ENCODE results near the gene EIF4H. TPM values are rescaled to one million over a fixed set of nuclear protein-coding genes. Genes with fewer than 3 reads are reported as not detected.

EIF4H gene
- polyA plus RNA-seq, 2 of the 4 experiments (the other 2 are of a cell fraction) = 361 to 364 TPM

DNA sequence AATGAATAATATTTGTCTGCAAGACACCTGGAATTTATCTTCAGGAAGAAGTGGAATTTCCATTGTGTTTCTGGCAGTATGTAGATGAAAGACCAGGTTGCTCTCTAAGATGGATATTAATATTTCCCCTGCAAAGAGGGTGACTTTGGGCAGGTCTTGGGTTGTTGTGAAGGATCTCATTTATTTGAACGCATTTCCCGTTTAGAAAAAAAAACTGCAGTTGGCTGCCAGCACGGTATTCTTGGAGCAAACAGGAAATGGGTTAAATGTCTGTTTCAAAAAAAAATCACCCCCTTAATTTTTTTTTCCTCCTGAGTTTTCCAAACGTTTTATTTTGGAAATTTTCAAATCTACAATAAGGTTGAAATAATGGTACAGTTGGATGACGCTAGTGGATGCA is 11.5 kb downstream of the EIF4H start:
- DNase-seq (ENCODE audit: low read depth in 1 of 2, low spot score in 1 of 2) = no peak
- H3K27ac ChIP-seq = no peak overlapping the region
- H3K9me3 ChIP-seq = no peaks in the 10 kb centered on the region
- ChIA-PET CTCF (interaction anchor here (1.3 to 1.6 kb wide), 2 partner anchors 17 to 22 kb away, joined by 4 to 7 read pairs; no protein-coding TSS in a partner anchor), POLR2A (no interaction called here)
- no peak for ATAC-seq
- H3K4me2 ChIP-seq = no peak overlapping the region
- peaks cover 28% of the 10 kb centered on the region for H3K4me1 ChIP-seq
- TF ChIP-seq ZSCAN20 (CRISPR knock-in tag; IDR thresholded peaks at IDR 0.05) (no peak), POLR2AphosphoS2 (conservative IDR thresholded peaks at IDR 0.05; ENCODE audit: low read length) (no peak), MAZ (IDR thresholded peaks at IDR 0.05; ENCODE audit: borderline replicate concordance, low read depth, low read length) (no peak), KDM5A (IDR thresholded peaks at IDR 0.05) (no peak), EHF (CRISPR knock-in tag; IDR thresholded peaks at IDR 0.05) (no peak), ZFP36 (IDR thresholded peaks at IDR 0.05; ENCODE audit: borderline replicate concordance, partially characterized antibody) (no peak), HEYL (CRISPR knock-in tag; IDR thresholded peaks at IDR 0.05) (no peak), JUNB (IDR thresholded peaks at IDR 0.05) (no peak)
- TF ChIP-seq, protein P1, sequence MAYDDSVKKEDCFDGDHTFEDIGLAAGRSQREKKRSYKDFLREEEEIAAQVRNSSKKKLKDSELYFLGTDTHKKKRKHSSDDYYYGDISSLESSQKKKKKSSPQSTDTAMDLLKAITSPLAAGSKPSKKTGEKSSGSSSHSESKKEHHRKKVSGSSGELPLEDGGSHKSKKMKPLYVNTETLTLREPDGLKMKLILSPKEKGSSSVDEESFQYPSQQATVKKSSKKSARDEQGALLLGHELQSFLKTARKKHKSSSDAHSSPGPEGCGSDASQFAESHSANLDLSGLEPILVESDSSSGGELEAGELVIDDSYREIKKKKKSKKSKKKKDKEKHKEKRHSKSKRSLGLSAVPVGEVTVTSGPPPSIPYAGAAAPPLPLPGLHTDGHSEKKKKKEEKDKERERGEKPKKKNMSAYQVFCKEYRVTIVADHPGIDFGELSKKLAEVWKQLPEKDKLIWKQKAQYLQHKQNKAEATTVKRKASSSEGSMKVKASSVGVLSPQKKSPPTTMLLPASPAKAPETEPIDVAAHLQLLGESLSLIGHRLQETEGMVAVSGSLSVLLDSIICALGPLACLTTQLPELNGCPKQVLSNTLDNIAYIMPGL (CRISPR knock-in tag; IDR thresholded peaks at IDR 0.05; ENCODE audit: borderline replicate concordance) = no peak
- TF ChIP-seq, protein P2, sequence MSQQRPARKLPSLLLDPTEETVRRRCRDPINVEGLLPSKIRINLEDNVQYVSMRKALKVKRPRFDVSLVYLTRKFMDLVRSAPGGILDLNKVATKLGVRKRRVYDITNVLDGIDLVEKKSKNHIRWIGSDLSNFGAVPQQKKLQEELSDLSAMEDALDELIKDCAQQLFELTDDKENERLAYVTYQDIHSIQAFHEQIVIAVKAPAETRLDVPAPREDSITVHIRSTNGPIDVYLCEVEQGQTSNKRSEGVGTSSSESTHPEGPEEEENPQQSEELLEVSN (IDR thresholded peaks at IDR 0.05; ENCODE audit: borderline replicate concordance, low read depth) = no peak
- no peak for FAIRE-seq
- no peak overlapping the region for H3K4me3 ChIP-seq
- WGBS (ENCODE audit: missing lambda C conversion rate) = 49% methylated on average over 5 of the region's 5 CpGs

DNA sequence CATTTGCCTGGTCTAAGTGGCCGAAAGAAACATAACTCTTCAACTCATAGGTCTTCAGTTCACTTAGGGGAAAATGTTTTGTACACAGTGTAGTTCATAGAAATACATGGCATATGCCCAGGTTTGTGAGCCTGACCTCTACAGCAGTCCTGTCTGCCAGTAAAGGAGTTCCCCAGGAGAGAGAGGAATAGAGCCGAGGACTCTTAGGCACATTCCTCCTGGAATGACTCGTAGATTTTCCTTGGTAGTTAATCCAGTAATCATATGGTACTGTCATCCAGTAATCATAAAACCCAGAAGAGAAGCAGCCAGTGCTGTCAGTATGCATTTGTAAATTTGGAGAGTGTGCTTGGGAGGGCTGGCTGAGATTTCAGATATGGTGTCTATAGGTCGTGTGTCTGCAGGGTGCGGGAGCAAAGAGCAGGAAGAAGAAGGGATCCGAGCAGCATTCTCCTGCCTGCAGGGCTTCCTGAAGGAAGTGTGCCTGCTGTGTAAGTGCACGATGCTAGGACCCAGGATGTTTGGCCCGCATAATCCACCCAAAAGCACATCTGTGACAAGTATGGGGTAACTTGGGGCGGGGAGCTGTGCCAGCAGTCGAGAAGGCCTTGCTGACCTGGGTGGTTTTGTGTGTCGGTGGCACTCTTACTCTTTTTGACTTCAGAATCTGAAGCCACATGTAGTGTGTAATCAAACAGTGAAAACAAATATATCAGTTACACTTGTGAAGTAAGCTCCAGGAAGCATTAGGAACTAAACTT is 13.9 kb downstream of the EIF4H start:
- WGBS (ENCODE audit: missing lambda C conversion rate) = 76% methylated on average over 11 of the region's 11 CpGs
- ChIA-PET POLR2A (no interaction called here), CTCF (interaction anchor here (1.5 to 7.7 kb wide), 2 partner anchors 9 to 19 kb away, joined by 3 to 50 read pairs; no protein-coding TSS in a partner anchor)
- H3K4me3 ChIP-seq = no peak overlapping the region
- FAIRE-seq (no peak), ATAC-seq (peak in 1 of 2 experiments; percentile 49; a peak in 3 of 6 replicates), DNase-seq (ENCODE audit: low read depth in 1 of 2, low spot score in 1 of 2) (no peak)
- H3K27ac ChIP-seq = no peak overlapping the region
- 0 out of 3 replicates have a peak overlapping the region, but pooled peaks have one; percentile 19 for H3K4me2 ChIP-seq
- H3K4me1 ChIP-seq = peaks cover 24% of the 10 kb centered on the region
- H3K9me3 ChIP-seq = no peaks in the 10 kb centered on the region
- TF ChIP-seq FOSL2 (IDR thresholded peaks at IDR 0.05) (no peak), FOSL2 (CRISPR knock-in tag; IDR thresholded peaks at IDR 0.05) (no peak), SREBF2 (IDR thresholded peaks at IDR 0.05) (no peak), SMC3 (IDR thresholded peaks at IDR 0.05) (no peak), HEYL (CRISPR knock-in tag; IDR thresholded peaks at IDR 0.05) (no peak), EHMT2 (IDR thresholded peaks at IDR 0.05; ENCODE audit: low read depth) (no peak), MAFK (IDR thresholded peaks at IDR 0.05; ENCODE audit: partially characterized antibody) (no peak)
- TF ChIP-seq, protein P3, sequence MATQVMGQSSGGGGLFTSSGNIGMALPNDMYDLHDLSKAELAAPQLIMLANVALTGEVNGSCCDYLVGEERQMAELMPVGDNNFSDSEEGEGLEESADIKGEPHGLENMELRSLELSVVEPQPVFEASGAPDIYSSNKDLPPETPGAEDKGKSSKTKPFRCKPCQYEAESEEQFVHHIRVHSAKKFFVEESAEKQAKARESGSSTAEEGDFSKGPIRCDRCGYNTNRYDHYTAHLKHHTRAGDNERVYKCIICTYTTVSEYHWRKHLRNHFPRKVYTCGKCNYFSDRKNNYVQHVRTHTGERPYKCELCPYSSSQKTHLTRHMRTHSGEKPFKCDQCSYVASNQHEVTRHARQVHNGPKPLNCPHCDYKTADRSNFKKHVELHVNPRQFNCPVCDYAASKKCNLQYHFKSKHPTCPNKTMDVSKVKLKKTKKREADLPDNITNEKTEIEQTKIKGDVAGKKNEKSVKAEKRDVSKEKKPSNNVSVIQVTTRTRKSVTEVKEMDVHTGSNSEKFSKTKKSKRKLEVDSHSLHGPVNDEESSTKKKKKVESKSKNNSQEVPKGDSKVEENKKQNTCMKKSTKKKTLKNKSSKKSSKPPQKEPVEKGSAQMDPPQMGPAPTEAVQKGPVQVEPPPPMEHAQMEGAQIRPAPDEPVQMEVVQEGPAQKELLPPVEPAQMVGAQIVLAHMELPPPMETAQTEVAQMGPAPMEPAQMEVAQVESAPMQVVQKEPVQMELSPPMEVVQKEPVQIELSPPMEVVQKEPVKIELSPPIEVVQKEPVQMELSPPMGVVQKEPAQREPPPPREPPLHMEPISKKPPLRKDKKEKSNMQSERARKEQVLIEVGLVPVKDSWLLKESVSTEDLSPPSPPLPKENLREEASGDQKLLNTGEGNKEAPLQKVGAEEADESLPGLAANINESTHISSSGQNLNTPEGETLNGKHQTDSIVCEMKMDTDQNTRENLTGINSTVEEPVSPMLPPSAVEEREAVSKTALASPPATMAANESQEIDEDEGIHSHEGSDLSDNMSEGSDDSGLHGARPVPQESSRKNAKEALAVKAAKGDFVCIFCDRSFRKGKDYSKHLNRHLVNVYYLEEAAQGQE (IDR thresholded peaks at IDR 0.05) = no peak
